Measurements from ENCODE around the gene ACTL7B. TPM values are rescaled to one million over a fixed set of nuclear protein-coding genes. Genes with fewer than 3 reads are reported as not detected.
"Not testable (repeated sequence)": the region's sequence is repeated elsewhere in the genome, so short reads cannot be mapped to it uniquely, and the experiment has no call there.

The ACTL7B gene
- total RNA-seq, 1 donor from 2014 or later = 0.16 TPM

- TF ChIP-seq CTCF (IDR thresholded peaks at IDR 0.05) = no peak
- H3K4me3 Mint-ChIP-seq = peak overlapping the region; percentile 83
- ChIA-PET CTCF (no interaction called here), POLR2A (no interaction called here)
- peak overlapping the region; percentile 78 for H3K27ac Mint-ChIP-seq
- H3K9me3 Mint-ChIP-seq = no peaks in the 10 kb centered on the region
- no peaks in the 10 kb centered on the region for H3K36me3 Mint-ChIP-seq (ENCODE audit: low read depth)
- no peaks in the 10 kb centered on the region for H3K27me3 Mint-ChIP-seq
- ATAC-seq (ENCODE audit: low read depth) = peak; percentile 18
- intact Hi-C loops (cut with micrococcal nuclease) = no loop called here
- DNase-seq = no peak
- peaks cover 23% of the 10 kb centered on the region for H3K4me1 Mint-ChIP-seq
Observed at GRCh38 chr9:108842610-108843295, 13.0 kb downstream of the ACTL7B start.

DNA sequence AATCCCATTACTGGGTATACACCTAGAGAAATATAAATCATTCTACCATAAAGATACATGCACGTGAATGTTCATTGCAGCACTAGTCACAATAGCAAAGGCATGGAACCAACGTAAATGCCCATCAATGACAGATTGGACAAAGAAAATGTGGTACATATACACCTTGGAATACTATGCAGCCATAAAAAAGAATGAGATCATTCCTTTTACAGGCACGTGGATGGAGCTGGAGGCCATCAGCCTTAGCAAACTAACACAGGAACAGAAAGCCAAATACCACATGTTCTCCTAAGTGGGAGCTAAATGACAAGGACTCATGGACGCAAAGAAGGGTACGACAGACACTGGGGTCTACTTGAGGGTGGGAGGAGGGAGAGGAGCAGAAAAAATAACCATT lies 16.2 kb downstream of the ACTL7B start:
- H3K4me3 Mint-ChIP-seq; DNase-seq; H3K27me3 Mint-ChIP-seq; H3K27ac Mint-ChIP-seq; H3K36me3 Mint-ChIP-seq (ENCODE audit: low read depth); intact Hi-C loops (cut with micrococcal nuclease); POLR2A ChIA-PET; ATAC-seq (ENCODE audit: low read depth); CTCF ChIA-PET; H3K9me3 Mint-ChIP-seq: not testable (repeated sequence)
- peaks cover 30% of the 10 kb centered on the region for H3K4me1 Mint-ChIP-seq

- Mint-ChIP-seq H3K9me3 (no peaks in the 10 kb centered on the region), H3K27me3 (no peaks in the 10 kb centered on the region), H3K4me3 (no peak overlapping the region), H3K27ac (no peak overlapping the region), H3K4me1 (peaks cover 31% of the 10 kb centered on the region), H3K36me3 (ENCODE audit: low read depth) (no peaks in the 10 kb centered on the region)
- no peak for TF ChIP-seq CTCF (IDR thresholded peaks at IDR 0.05)
- POLR2A ChIA-PET = no interaction called here
- intact Hi-C loops (cut with micrococcal nuclease) = no loop called here
- CTCF ChIA-PET = no interaction called here
- DNase-seq = no peak
- no peak for ATAC-seq (ENCODE audit: low read depth)
Observed at GRCh38 chr9:108838017-108838416, 17.8 kb downstream of the ACTL7B start.

DNA sequence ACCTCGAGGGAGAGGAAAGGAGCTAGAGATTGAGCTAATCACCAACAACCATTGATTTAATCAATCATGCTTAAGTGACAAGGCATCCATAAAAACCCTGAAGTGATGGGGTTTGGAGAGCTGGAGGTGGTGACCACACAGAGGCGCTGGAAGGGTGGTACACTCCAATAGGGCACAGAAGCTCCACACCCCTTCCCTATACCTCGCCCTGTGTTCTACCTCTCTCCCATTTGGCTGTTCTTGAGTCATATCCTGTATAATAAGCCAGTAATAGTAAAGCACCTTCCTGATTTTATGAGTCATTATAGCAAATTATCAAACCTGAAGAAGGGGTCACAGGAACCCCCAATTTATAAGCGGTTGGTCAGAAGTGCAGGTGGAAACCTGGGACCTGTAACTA lies 18.3 kb downstream of the ACTL7B start:
- no peaks in the 10 kb centered on the region for H3K36me3 Mint-ChIP-seq (ENCODE audit: low read depth)
- CTCF ChIA-PET = no interaction called here
- TF ChIP-seq CTCF (IDR thresholded peaks at IDR 0.05) = no peak
- POLR2A ChIA-PET = no interaction called here
- intact Hi-C loops (cut with micrococcal nuclease) = no loop called here
- ATAC-seq (ENCODE audit: low read depth) (no peak), DNase-seq (no peak)
- H3K4me1 Mint-ChIP-seq = peaks cover 26% of the 10 kb centered on the region
- H3K27me3 Mint-ChIP-seq = no peaks in the 10 kb centered on the region
- H3K27ac Mint-ChIP-seq = no peak overlapping the region
- no peak overlapping the region for H3K4me3 Mint-ChIP-seq
- no peaks in the 10 kb centered on the region for H3K9me3 Mint-ChIP-seq

DNA sequence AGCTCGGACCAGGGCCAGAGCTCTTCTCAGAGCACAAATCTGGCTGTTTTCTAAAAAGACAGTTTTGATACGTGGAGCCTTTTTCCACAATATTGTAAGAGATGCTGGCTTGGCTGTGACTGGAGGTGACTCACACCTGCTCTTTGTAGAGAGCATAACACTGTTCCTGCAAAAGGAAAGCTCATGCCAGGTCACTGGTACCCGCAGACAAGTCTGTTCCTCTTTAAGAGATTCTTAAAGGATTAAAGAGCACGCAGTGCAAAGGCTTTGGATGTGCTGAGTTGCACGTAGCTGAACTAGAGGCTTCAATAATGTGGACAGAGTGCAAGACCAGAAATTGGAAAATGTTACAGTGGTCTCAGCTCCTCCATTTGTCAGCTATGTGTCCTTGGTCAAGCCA lies 19.0 kb downstream of the ACTL7B start:
- TF ChIP-seq CTCF (IDR thresholded peaks at IDR 0.05) = no peak
- H3K36me3 Mint-ChIP-seq (ENCODE audit: low read depth) = no peaks in the 10 kb centered on the region
- H3K27ac Mint-ChIP-seq = no peak overlapping the region
- DNase-seq = no peak
- no peaks in the 10 kb centered on the region for H3K9me3 Mint-ChIP-seq
- H3K27me3 Mint-ChIP-seq = no peaks in the 10 kb centered on the region
- intact Hi-C loops (cut with micrococcal nuclease) = no loop called here
- POLR2A ChIA-PET = no interaction called here
- CTCF ChIA-PET = no interaction called here
- no peak for ATAC-seq (ENCODE audit: low read depth)
- H3K4me3 Mint-ChIP-seq = no peak overlapping the region
- peaks cover 20% of the 10 kb centered on the region for H3K4me1 Mint-ChIP-seq

GRCh38 chr9:108836319-108836718 lies 19.5 kb downstream of the ACTL7B start:
- no peak for TF ChIP-seq CTCF (IDR thresholded peaks at IDR 0.05)
- ChIA-PET CTCF (no interaction called here), POLR2A (no interaction called here)
- no peak overlapping the region for H3K4me3 Mint-ChIP-seq
- no peaks in the 10 kb centered on the region for H3K27me3 Mint-ChIP-seq
- DNase-seq (no peak), ATAC-seq (ENCODE audit: low read depth) (no peak)
- intact Hi-C loops (cut with micrococcal nuclease) = no loop called here
- no peaks in the 10 kb centered on the region for H3K9me3 Mint-ChIP-seq
- peaks cover 20% of the 10 kb centered on the region for H3K4me1 Mint-ChIP-seq
- no peaks in the 10 kb centered on the region for H3K36me3 Mint-ChIP-seq (ENCODE audit: low read depth)
- H3K27ac Mint-ChIP-seq = no peak overlapping the region

All from activated B cell treated with CpG ODN at 0.5 μM for 24 hours (primary cell).